GM12891 (cell line): ENCODE data around the gene CPNE8.

Experiments used
- DNase-seq: peaks from one replicate; pipeline ENCODE4 v3.0.0; 2011; ENCODE audit warnings: low spot score; ENCODE audit not compliant: insufficient read length
- FAIRE-seq: peaks from 2 replicates; lab custom pipeline; 2011; peaks lifted over from hg19 to GRCh38; lab: Jason Lieb, UNC
- PAX5 ChIP-seq: IDR thresholded peaks from 2 replicates; pipeline ENCODE4 v1.6.1; 2011; ENCODE audit warnings: low read length, moderate library complexity, mild to moderate bottlenecking; ENCODE audit not compliant: insufficient read depth, severe bottlenecking
- POLR2A ChIP-seq: IDR thresholded peaks from 2 replicates; pipeline ENCODE4 v1.6.1; 2011; ENCODE audit warnings: low read depth, low read length, control low read depth
- POLR2AphosphoS5 ChIP-seq: IDR thresholded peaks from 2 replicates; pipeline ENCODE4 v1.6.1; 2011; ENCODE audit warnings: low read depth, low read length, control low read depth
- POU2F2 ChIP-seq: IDR thresholded peaks from 2 replicates; pipeline ENCODE4 v1.6.1; 2011; ENCODE audit warnings: low read depth, mild to moderate bottlenecking, control low read depth, low read length, moderate library complexity
- SPI1 ChIP-seq: IDR thresholded peaks from 2 replicates; pipeline ENCODE4 v1.6.1; 2011; ENCODE audit warnings: low read depth, low read length, control low read depth
- TAF1 ChIP-seq: IDR thresholded peaks from 2 replicates; pipeline ENCODE4 v1.6.1; 2011; ENCODE audit warnings: low read depth, low read length, control low read depth

Gene CPNE8

DNA sequence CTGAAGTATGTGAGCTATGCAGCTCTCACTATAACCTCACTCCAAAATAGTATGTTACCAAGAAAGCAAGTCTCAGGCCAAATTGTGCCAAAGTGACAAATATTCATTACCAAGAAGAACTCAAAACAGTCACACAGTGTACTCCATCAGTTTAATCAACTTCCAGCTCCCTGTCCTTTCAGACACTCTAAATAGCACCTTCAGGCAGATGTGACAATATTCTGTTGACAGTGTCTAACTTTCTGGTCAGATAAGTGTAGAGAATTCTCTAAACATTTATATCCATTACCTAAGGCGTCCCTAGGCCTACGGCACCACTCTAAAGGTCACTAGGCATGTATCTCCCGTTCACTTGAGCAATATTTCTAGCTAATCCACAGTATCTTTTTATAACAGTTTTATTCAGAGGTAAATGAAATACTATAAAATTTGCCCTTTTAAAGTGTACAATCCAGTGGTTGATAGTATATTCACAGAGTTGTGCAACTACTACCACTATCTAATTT is 21.7 kb downstream of the CPNE8 start:
- DNase-seq (no peak), FAIRE-seq (no peak)
- TF ChIP-seq POU2F2 (no peak), POLR2AphosphoS5 (no peak), POLR2A (no peak), TAF1 (no peak), PAX5 (no peak)

DNA sequence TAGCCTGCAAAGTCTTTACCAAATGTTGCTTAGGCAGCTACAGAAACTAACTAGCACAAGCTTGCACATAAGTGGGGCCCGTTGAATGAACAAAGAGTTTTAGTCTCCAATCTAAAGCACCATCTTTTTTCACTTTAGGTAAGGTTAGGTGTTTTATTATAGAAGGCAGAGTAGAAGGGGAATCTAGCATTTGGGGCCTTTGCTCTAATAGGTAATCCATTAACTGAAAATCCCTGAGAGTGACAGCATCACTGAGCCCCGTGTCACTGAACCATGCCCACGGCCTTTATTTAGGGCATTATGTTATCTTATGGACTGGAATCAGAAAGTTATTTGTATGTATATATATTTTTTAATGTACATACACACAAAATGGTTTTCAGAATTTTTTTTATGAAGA is 25.1 kb downstream of the CPNE8 start:
- TF ChIP-seq TAF1 (no peak), PAX5 (no peak), SPI1 (no peak), POU2F2 (no peak), POLR2A (no peak), POLR2AphosphoS5 (no peak)
- FAIRE-seq (no peak), DNase-seq (no peak)

DNA sequence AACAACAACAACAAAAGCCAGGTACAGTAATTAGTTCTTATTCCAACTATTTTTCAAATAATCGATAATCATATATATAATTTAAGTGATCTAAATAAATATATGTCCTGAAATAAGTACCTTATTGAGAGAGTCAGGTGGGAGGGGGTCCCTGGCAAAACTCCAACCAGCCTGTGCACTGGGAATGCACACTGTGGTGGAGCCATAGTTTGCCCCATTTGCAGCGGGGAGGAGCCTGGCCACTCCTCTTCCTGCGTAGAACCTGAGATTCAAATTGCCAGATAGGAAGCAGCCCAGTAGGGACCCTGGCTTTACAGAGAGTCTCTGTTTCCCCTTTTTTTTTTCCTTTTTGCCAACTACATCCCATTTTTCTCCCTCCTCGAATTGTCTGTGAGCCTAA is 26.4 kb downstream of the CPNE8 start:
- DNase-seq (no peak), FAIRE-seq (no peak)
- no peak for TF ChIP-seq PAX5
- no peak for TF ChIP-seq TAF1
- TF ChIP-seq POLR2AphosphoS5, result no peak
- TF ChIP-seq POU2F2, result no peak
- TF ChIP-seq POLR2A, result no peak
- no peak for TF ChIP-seq SPI1

DNA sequence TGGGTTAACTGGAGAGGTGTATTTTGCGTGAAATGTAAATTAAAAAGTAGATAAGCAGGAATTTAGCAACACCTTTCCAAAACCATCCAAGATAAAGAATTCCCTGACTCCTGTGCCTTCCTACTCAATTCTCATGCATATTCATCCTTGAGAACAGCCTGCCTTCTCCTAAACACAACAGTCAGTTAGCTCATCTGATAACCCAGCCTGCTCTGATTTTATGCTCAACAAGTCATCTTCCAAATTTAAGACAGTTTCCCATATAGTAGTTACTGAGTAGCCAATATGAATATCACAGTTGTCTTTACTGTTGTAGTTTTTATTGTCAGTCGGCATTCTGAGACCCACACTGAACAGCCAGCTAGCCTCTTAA is 27.1 kb downstream of the CPNE8 start:
- TF ChIP-seq POLR2A, result no peak
- TF ChIP-seq SPI1, result no peak
- FAIRE-seq (no peak), DNase-seq (no peak)

DNA sequence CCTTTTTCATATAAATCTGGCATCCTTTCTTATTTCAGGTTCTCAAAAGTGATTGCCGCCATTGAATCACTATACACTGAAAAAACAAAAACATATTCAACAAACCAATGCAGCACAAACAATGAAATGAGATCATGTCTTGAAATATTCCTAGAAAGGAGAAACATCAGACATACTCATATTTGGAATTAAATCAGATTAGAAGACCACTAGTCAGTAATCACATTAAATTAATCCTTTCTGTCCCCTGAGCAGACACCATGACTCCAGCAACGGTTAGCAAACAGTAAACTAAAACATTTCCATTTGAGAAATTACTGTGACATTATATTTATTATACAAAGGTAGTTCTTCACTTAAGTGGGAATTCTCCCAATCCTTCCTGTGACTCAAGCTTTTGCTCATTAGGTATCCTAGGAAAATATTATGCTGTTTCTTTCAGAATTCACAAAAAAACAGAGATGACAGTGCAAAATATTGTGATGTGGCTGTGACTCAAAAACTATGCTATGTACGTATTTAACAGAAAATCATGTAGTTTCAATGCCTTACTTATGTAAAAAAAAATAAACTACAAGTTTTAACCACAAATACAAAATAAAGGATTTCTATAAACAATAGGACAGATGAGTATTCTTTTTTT is 29.7 kb downstream of the CPNE8 start:
- no peak for TF ChIP-seq POU2F2
- no peak for TF ChIP-seq POLR2AphosphoS5
- no peak for TF ChIP-seq POLR2A
- TF ChIP-seq TAF1, result no peak
- no peak for TF ChIP-seq SPI1
- no peak for TF ChIP-seq PAX5
- DNase-seq (no peak), FAIRE-seq (no peak)

DNA sequence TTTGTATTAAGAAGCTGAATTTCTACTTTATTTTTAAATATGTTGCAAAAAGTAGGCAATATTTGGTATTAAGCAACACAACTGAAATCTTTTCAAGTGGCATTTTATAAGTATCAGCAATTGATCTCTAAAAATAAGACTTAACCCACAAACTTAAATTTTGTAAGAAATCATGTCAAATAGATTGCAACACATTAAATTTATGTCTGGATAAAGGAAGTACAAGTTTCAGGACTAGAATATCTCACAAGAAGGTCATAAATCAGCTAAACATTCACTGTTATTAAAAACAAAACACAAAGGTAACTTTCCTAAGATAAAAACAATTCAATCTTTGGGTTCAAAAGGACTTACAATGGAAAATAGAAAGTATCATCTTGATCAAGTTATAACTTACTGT is 32.8 kb downstream of the CPNE8 start:
- FAIRE-seq, result no peak
- no peak for DNase-seq
- no peak for TF ChIP-seq SPI1
- TF ChIP-seq PAX5, result no peak
- no peak for TF ChIP-seq POLR2AphosphoS5
- no peak for TF ChIP-seq POU2F2
- TF ChIP-seq TAF1, result no peak
- no peak for TF ChIP-seq POLR2A

DNA sequence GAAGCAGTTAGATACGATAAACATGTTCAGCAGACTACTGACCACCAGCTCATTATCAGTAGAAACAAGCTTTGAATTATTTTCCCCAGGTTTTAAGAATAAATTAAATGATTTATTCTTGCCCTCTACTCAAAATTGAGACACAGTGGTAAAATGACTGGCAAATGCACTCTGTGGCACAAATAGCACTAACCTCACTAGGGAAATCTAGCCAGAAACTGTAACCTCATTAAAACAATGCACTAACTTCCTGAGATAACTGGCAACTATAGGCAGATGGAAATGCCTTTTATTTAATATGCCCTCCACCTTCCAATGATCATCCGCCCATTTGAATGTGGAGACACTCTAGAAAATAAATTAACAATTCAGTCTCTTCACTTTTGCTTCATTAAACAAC is 33.2 kb downstream of the CPNE8 start:
- FAIRE-seq, result no peak

DNA sequence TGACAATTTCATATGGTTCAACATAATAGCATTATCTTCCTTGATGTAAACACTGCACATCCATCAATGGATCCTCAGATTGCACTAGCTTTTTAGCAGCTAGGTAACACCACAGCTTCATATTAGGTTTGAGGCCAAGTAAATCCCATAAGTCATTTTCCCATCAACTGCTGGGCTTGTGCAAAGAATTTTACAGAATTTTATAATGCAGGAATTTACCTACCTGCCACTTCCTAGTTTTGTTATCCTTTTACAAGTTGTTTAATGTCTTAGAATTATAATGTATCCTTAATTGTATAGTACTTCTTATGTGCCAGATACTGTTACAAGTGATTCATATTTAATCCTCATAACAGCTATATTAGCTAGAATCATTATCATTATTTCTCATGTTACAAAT is 36.4 kb downstream of the CPNE8 start:
- no peak for FAIRE-seq

More for the DNA sequence above, 33.2 kb downstream of the CPNE8 start:
- no peak for DNase-seq
- no peak for TF ChIP-seq POLR2AphosphoS5
- no peak for TF ChIP-seq TAF1
- no peak for TF ChIP-seq POU2F2
- no peak for TF ChIP-seq SPI1
- no peak for TF ChIP-seq PAX5
- no peak for TF ChIP-seq POLR2A

DNA sequence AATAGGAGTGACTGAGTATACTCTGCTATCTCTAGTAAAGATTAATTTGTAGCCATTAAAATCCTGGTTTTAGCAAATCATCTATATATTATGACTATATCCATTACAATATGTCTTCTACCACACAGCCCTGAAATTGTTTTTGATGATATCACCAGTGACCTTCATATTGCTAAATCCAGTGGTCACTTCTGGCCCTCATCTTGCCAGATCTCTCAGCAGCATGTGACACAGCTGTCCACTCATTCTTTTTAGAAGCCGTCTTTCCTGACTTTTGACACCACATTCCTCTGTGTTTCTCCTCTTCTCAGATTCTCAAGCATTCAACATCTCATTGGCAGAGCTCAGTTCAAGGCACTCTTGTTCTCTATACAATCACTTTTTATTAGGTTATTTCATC is 54.9 kb downstream of the CPNE8 start:
- TF ChIP-seq TAF1 (no peak), PAX5 (no peak), POLR2A (no peak)
- FAIRE-seq (no peak), DNase-seq (no peak)

More for the DNA sequence above, 36.4 kb downstream of the CPNE8 start:
- TF ChIP-seq SPI1, result no peak
- no peak for TF ChIP-seq POLR2AphosphoS5
- TF ChIP-seq PAX5, result no peak
- no peak for TF ChIP-seq POLR2A
- no peak for TF ChIP-seq TAF1
- no peak for TF ChIP-seq POU2F2
- no peak for DNase-seq

DNA sequence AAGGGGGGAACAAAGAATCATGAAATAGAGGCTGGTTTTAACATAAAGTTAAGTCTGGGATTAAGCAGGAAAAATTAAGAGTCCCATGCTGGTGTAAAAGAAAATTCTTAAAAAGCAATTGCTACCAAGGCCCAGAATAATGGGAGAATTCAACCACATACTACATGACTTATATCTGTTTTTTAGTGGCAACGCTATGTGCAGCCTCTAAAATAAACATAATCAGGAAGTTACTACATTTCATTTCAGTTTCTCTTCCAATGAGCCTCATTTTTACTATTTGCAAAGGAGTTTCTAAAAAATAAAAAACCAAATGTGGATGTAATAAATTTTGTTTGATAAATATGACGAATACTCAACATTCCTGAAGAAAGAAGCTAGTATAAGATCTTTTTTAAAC is 58.1 kb downstream of the CPNE8 start:
- TF ChIP-seq PAX5, result no peak
- TF ChIP-seq POLR2A, result no peak
- no peak for TF ChIP-seq SPI1
- no peak for TF ChIP-seq POLR2AphosphoS5
- TF ChIP-seq TAF1, result no peak
- TF ChIP-seq POU2F2, result no peak
- FAIRE-seq, result no peak
- no peak for DNase-seq

DNA sequence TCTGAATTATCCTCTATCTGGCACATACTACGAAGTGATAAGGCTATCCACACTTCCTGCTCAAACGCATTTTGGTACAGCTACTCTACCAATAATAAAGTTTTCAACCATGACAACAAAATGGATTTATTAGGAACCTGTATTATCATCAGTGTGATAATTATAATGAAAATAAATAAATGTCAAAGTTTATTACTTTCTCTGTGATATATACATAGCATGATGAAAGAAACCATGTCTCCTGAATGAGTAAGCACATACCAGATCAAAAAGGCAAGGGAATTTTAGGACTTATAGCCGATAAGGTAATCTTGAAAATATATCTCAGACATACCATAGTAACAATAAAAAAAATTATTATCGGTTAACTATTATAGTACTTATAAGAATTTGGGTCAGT is 61.1 kb downstream of the CPNE8 start:
- TF ChIP-seq SPI1 (no peak), POU2F2 (no peak), PAX5 (no peak), TAF1 (no peak), POLR2A (no peak), POLR2AphosphoS5 (no peak)
- DNase-seq (no peak), FAIRE-seq (no peak)
